Stomach (tissue), 9 donors: ENCODE data around the gene FAM89B. TPM values are rescaled to one million over a fixed set of nuclear protein-coding genes. Genes with fewer than 3 reads are reported as not detected.
A peak's percentile ranks its signal among the peaks of the same experiment; 100 is the strongest.

Experiments used
- DNase-seq, 2 donors: peaks; one replicate each; pipeline versions ENCODE4 v3.0.0 to v3.0.0-alpha.2; 2013 to 2019
- H3K27ac ChIP-seq, 5 donors: fragments of 200-600 bp in 4 of 5; sonication (generic) in 4 of 5; one replicate each; pipeline ENCODE4 v1.5.1; 2013 to 2019; ENCODE audit warnings: mild to moderate bottlenecking in 1 of 5, moderate library complexity in 1 of 5
- H3K27me3 ChIP-seq, 3 donors: fragments of 200-600 bp; sonication (generic); one replicate each; pipeline ENCODE4 v1.5.1; 2017 to 2019; ENCODE audit warnings: mixed run types in 1 of 3
- H3K36me3 ChIP-seq, 4 donors: fragments of 200-600 bp; sonication (generic); 1 replicate in 3 of 4; 2 replicates in 1 of 4; pipeline ENCODE4 v1.5.1; 2016 to 2019
- H3K4me1 ChIP-seq, 4 donors: fragments of 200-600 bp; sonication (generic); one replicate each; pipeline ENCODE4 v1.5.1; 2016 to 2019
- H3K4me3 ChIP-seq, 4 donors: fragments of 200-600 bp; sonication (generic) in 3 of 4; one replicate each; pipeline ENCODE4 v1.5.1; 2016 to 2019; ENCODE audit warnings: mild to moderate bottlenecking in 1 of 4
- H3K9me3 ChIP-seq, 4 donors: fragments of 200-600 bp; sonication (generic); one replicate each; pipeline ENCODE4 v1.5.1; 2016 to 2019
- EP300 ChIP-seq: sonication (generic); formaldehyde crosslinking; IDR thresholded peaks from one replicate; pipeline ENCODE4 v1.6.1; 2017; ENCODE audit warnings: antibody characterized with exemption
- POLR2A ChIP-seq, 4 donors: fragments of 450-650 bp; IDR thresholded peaks; one replicate each; pipeline ENCODE4 v1.6.1; 2016; ENCODE audit warnings: antibody characterized with exemption in 4 of 4, control low read depth in 2 of 4, mild to moderate bottlenecking in 1 of 4, moderate library complexity in 1 of 4
- POLR2AphosphoS5 ChIP-seq, 3 donors: sonication (generic); formaldehyde crosslinking; IDR thresholded peaks; one replicate each; pipeline ENCODE4 v1.6.1; 2016; ENCODE audit warnings: antibody characterized with exemption in 3 of 3
- WGBS, 5 donors: extraction: QIAGEN DNeasy Blood & Tissue Kit in 3 of 5; methylation state at CpG; one replicate each; pipeline versions ENCODE4 v1.1.5 to v1.1.7; 2013 to 2018; 5-methylcytosine and 5-hydroxymethylcytosine counted together
- intact Hi-C: fragments of 100-400 bp; cut with DNase I; formaldehyde crosslinking; loops from one replicate; pipeline ENCODE4 v1.15.1; 2023; ENCODE audit warnings: low total_unique reads
- polyA plus RNA-seq, 3 donors: library from polyadenylated mRNA; stranded (reverse); fragments of 200-250 nt; gene quantifications; one replicate each; pipeline ENCODE4 v1.2.3, GENCODE V29; 2013
- total RNA-seq, 5 donors: library from RNA; depleted of rRNA; stranded (reverse); fragments of >200 nt; gene quantifications; one replicate each; pipeline versions ENCODE4 v1.1.0 to v1.2.3, GENCODE V29; 2014 to 2016
- TF ChIP-seq, protein P1 (sequence below), 7 experiments: fragments of 450-650 bp in 4 of 7; fragments of 200-600 bp in 3 of 7; sonication (generic) in 3 of 7; IDR thresholded peaks; one replicate each; pipeline ENCODE4 v1.5.1; 2016 to 2019; ENCODE audit warnings: antibody characterized with exemption in 7 of 7, control low read depth in 2 of 7, mild to moderate bottlenecking in 1 of 7
- donor health status: healthy with polysubstance abuse.
- donor health status: Bipolar disorder and iron deficiency.
- donor health status: healthy.

Gene FAM89B
- total and polyA plus RNA-seq, 8 donors = 3.9 to 68.2 (median 56.8) TPM

DNA sequence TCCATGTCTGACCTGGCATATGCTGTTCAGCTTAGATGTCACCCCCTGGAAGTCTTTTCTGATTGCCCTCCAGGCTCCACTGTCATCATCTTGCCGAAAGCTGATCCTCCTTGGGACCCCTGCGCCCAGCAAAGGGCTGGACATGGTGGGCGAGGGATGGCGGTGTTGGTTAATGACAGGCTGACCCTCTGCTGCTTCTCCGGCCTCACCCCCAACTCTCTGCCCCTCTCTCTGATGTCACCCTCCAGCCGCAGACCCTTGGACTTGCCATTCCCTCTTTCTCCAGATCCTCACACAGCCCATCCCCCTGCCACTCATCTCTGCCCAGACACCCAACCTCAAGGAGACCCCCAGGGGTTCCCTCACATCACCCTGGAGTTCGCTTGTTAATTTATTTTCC lies 5.8 kb downstream of the FAM89B start:
- H3K27me3 ChIP-seq = no peaks in the 10 kb centered on the region
- peaks cover 37 to 48% (median 43%) of the 10 kb centered on the region in 4 donors for H3K36me3 ChIP-seq
- no peaks in the 10 kb centered on the region for H3K9me3 ChIP-seq
- H3K4me1 ChIP-seq = peaks cover 47 to 75% (median 56%) of the 10 kb centered on the region in 4 donors
- no peak for DNase-seq
- TF ChIP-seq POLR2A (IDR thresholded peaks at IDR 0.05) = no peak
- TF ChIP-seq, protein P1, sequence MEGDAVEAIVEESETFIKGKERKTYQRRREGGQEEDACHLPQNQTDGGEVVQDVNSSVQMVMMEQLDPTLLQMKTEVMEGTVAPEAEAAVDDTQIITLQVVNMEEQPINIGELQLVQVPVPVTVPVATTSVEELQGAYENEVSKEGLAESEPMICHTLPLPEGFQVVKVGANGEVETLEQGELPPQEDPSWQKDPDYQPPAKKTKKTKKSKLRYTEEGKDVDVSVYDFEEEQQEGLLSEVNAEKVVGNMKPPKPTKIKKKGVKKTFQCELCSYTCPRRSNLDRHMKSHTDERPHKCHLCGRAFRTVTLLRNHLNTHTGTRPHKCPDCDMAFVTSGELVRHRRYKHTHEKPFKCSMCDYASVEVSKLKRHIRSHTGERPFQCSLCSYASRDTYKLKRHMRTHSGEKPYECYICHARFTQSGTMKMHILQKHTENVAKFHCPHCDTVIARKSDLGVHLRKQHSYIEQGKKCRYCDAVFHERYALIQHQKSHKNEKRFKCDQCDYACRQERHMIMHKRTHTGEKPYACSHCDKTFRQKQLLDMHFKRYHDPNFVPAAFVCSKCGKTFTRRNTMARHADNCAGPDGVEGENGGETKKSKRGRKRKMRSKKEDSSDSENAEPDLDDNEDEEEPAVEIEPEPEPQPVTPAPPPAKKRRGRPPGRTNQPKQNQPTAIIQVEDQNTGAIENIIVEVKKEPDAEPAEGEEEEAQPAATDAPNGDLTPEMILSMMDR (IDR thresholded peaks at IDR 0.05) = no peak
- no peak for TF ChIP-seq EP300
- TF ChIP-seq POLR2AphosphoS5 (IDR thresholded peaks at IDR 0.05) = no peak
- WGBS, 5 donors = 87 to 96% (median 94%) methylated on average over 7 of the region's 7 CpGs
- peak overlapping the region; percentile 75 to 89 (median 80) for H3K4me3 ChIP-seq
- intact Hi-C loops = no loop called here
- peak overlapping the region in 4 of 5 donors; percentile 95 to 97 (median 96) for H3K27ac ChIP-seq

DNA sequence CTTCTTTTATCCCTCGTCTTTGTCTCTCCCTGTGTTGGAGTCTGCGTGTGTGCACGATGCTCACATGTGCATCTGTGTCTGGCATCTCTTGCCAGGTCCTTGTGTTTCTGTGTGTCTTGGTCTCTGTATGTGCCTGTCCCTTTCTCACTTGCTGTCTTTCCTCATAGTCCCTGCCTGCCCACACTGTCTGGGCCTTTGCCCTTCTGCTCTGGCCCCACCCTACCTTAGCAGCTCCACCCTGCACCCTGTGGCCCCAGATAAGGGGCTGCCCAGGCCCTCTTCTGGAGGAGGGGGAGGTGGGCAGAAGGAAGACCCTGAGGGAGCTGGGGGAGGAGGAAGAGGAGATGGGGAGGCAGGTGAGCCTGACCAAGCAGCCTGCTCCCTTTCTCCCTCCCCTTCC lies 6.3 kb downstream of the FAM89B start:
- intact Hi-C loops = no loop called here
- Histone ChIP-seq H3K36me3 (peaks cover 37 to 53% (median 49%) of the 10 kb centered on the region in 4 donors), H3K4me1 (peaks cover 41 to 73% (median 51%) of the 10 kb centered on the region in 4 donors)

DNA sequence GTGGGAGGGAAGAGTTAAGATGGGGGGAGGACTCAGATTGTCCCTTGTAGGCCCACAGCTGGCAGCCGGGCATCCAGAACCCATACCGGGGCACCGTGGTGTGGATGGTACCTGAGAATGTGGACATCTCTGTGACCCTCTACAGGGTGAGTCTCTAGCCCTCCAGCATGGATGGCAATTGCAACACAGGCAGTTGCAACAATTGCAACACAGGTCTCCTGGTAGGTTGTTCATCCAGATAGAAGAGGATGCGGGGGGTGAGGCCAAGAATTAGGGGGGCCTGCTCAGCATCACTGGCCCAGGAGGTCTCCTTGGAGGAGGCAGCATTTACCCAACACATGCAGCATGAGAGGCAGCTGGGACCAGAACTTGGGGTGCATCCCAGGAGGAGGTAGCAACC lies 7.0 kb downstream of the FAM89B start:
- Histone ChIP-seq H3K9me3 (no peaks in the 10 kb centered on the region), H3K4me3 (no peak overlapping the region), H3K27ac (peak overlapping the region in 2 of 5 donors; percentile 95 to 97), H3K4me1 (peaks cover 38 to 75% (median 49%) of the 10 kb centered on the region in 4 donors), H3K36me3 (peaks cover 38 to 59% (median 55%) of the 10 kb centered on the region in 4 donors), H3K27me3 (no peaks in the 10 kb centered on the region)
- intact Hi-C loops = no loop called here
- TF ChIP-seq EP300 (no peak), POLR2A (IDR thresholded peaks at IDR 0.05) (no peak), POLR2AphosphoS5 (IDR thresholded peaks at IDR 0.05) (no peak)
- TF ChIP-seq, protein P1 (IDR thresholded peaks at IDR 0.05) = no peak
- DNase-seq = no peak
- WGBS, 5 donors = 74 to 92% (median 81%) methylated on average over 4 of the region's 4 CpGs

More for the DNA sequence above, 6.3 kb downstream of the FAM89B start:
- TF ChIP-seq, protein P1 (IDR thresholded peaks at IDR 0.05) = no peak
- TF ChIP-seq POLR2AphosphoS5 (IDR thresholded peaks at IDR 0.05) = no peak
- TF ChIP-seq EP300 = no peak
- TF ChIP-seq POLR2A (IDR thresholded peaks at IDR 0.05) = no peak
- Histone ChIP-seq H3K27me3 (no peaks in the 10 kb centered on the region), H3K4me3 (peak overlapping the region in 1 of 4 donors; percentile 80), H3K9me3 (no peaks in the 10 kb centered on the region), H3K27ac (peak overlapping the region in 4 of 5 donors; percentile 95 to 97 (median 96))
- WGBS, 5 donors = 72 to 87% (median 79%) methylated on average over 3 of the region's 3 CpGs
- no peak for DNase-seq

DNA sequence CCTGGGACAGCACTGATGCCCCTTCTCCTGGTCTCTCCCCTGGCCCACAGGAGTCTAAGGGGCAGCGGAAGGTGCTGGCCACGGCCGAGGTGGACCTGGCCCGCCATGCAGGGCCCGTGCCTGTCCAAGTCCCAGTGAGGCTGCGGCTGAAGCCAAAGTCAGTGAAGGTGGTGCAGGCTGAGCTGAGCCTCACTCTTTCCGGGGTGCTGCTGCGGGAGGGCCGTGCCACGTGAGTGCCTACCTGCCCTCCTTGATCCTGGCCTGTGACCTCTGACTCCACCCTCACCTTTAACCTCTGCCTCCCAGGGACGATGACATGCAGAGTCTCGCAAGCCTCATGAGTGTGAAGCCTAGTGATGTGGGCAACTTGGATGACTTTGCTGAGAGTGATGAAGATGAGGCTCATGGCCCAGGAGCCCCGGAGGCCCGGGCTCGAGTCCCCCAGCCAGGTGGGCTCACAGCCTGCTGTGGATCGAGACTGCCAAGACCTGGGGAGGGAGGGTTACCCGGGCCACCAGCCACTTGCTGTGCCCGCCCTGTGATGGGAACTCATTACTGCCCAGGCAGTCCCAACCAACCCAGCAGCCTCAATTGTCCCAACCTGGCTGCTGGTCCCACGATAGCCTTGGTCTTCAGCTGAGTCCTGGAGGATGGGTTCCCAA lies 7.8 kb downstream of the FAM89B start:
- 88 to 92% (median 92%) methylated on average over 10 to 19 of the region's 19 CpGs for whole genome bisulfite sequencing, 5 donors
- DNase-seq = no peak
- H3K4me1 ChIP-seq = peaks cover 40 to 75% (median 47%) of the 10 kb centered on the region in 4 donors

More for the DNA sequence above, 7.8 kb downstream of the FAM89B start:
- H3K36me3 ChIP-seq = peaks cover 44 to 68% (median 62%) of the 10 kb centered on the region in 4 donors
- no peaks in the 10 kb centered on the region for H3K27me3 ChIP-seq
- no peak overlapping the region for H3K4me3 ChIP-seq
- peak overlapping the region in 2 of 5 donors; percentile 1 to 52 for H3K27ac ChIP-seq
- no peaks in the 10 kb centered on the region for H3K9me3 ChIP-seq
- intact Hi-C loops = no loop called here
- TF ChIP-seq, protein P1 (IDR thresholded peaks at IDR 0.05) = no peak
- TF ChIP-seq EP300 (no peak), POLR2AphosphoS5 (IDR thresholded peaks at IDR 0.05) (no peak), POLR2A (IDR thresholded peaks at IDR 0.05) (no peak)
